ENCODE data around the gene WIPI1.

The WIPI1 gene

DNA sequence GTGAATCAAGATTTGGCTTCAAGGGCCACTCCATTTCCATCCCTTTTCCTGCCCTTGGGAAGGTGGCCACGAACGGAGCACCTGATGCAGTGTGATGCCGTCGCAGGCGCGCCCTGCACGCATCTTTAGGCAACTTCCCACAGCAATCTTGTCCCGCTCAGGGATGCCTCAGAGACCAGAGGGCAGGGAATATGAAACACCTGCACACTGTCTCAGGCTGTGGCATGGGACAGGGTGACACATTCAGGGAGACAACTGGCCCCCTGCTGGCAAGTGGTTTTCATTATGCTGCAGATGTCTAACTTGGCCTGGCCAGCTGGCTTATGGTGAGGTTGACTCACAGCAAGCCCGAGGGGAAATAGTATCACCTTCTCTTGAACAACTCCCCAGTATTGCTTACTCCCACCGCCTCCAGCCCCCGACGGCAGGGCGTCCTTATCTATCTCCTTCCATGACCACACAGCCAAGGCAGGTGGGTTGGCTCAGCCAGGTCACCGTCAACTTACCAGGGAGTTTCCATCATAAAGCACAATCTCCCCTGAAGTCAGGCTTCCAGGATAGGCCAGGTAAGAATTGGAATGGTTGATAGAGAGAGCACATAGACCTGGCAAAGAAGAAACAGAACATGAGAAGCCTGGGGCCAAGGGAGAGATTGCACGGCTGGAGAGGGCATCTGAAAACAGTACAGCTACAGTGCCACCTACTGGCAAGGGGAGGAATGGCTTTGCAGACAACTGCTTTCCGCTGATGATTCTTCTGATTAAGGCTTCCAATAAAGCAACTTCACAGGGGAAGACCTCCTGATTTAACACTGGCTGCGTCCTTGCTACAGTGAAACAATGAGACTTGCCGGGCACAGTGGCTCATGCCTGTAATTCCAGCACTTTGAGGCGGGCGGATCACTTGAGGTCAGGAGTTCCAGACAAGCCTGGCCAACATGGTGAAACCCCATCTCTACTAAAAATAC lies 21.1 kb downstream of the WIPI1 start:
- no peak overlapping the region for H3K4me3 ChIP-seq (ENCODE audit: low read depth in 1 of 2, low read length in 2 of 2)
- peaks cover 0 to 4% of the 10 kb centered on the region in 2 donors for H3K4me1 ChIP-seq (ENCODE audit: control insufficient read depth in 1 of 2, insufficient read depth in 2 of 2, low read length in 2 of 2)
- H3K27me3 ChIP-seq (ENCODE audit: low read depth, low read length): no peaks in the 10 kb centered on the region
- no peak overlapping the region for H3K27ac ChIP-seq (ENCODE audit: low read length)
- peaks cover 40 to 56% of the 10 kb centered on the region in 2 donors for H3K36me3 ChIP-seq (ENCODE audit: control insufficient read depth in 1 of 2, insufficient read depth in 2 of 2, low read length in 2 of 2)
- no peaks in the 10 kb centered on the region for H3K9me3 ChIP-seq (ENCODE audit: control insufficient read depth in 1 of 2, low read length in 2 of 2)

DNA sequence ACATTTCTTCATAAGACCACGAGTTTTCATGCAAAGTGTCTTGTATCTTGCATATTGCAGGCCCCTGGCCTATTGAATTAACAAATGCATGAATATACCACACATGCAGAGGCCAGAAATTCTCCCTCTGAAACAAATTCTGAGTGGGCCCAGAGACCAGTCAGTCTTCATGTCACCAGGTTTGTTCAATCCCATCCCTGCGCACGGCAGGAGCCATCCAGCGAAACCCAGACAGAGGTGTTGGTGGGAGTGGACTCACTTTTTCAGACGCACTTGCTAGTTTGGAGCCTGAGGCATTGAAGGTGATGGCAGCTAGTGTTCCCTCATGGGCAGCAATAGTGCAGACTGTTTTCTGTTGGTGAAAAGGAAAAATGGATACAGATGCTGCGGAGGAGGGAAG lies 21.9 kb downstream of the WIPI1 start:
- Histone ChIP-seq H3K27me3 (ENCODE audit: low read depth, low read length) (no peaks in the 10 kb centered on the region), H3K9me3 (ENCODE audit: control insufficient read depth in 1 of 2, low read length in 2 of 2) (no peaks in the 10 kb centered on the region), H3K4me1 (ENCODE audit: control insufficient read depth in 1 of 2, insufficient read depth in 2 of 2, low read length in 2 of 2) (peaks cover 0 to 4% of the 10 kb centered on the region in 2 donors), H3K36me3 (ENCODE audit: control insufficient read depth in 1 of 2, insufficient read depth in 2 of 2, low read length in 2 of 2) (peaks cover 48 to 60% of the 10 kb centered on the region in 2 donors), H3K27ac (ENCODE audit: low read length) (no peak overlapping the region), H3K4me3 (ENCODE audit: low read depth in 1 of 2, low read length in 2 of 2) (no peak overlapping the region)

DNA sequence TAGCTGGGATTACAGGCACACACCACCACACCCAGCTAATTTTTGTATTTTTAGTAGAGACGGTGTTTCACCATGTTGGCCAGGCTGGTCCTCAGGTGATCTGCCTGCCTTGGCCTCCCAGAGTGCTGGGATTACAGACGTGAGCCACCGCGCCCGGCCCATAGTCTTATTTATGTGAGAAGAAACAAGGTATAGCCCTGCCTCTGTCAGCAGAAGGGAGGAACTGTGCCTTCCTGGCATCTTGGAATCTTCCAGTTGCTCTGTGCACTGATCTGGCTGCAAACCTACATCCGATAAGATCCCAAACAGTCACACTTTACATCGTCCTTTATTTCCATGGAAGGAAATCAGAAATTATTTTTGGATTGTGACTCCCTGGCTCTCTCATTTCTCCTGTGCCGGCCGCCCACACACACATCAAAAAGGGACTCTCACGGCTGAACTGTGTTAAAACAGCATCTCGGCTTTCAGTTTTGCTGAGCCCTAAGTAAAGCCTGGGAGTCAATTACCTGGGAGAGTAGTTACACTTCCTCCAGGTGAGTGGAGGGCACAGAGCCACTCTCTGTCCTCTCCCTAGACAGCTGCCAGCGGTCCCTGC lies 23.3 kb downstream of the WIPI1 start:
- H3K27ac ChIP-seq (ENCODE audit: low read length): no peak overlapping the region
- H3K36me3 ChIP-seq (ENCODE audit: control insufficient read depth in 1 of 2, insufficient read depth in 2 of 2, low read length in 2 of 2): peaks cover 53 to 73% of the 10 kb centered on the region in 2 donors
- H3K9me3 ChIP-seq (ENCODE audit: control insufficient read depth in 1 of 2, low read length in 2 of 2): no peaks in the 10 kb centered on the region
- no peak overlapping the region for H3K4me3 ChIP-seq (ENCODE audit: low read depth in 1 of 2, low read length in 2 of 2)
- H3K27me3 ChIP-seq (ENCODE audit: low read depth, low read length): no peaks in the 10 kb centered on the region
- H3K4me1 ChIP-seq (ENCODE audit: control insufficient read depth in 1 of 2, insufficient read depth in 2 of 2, low read length in 2 of 2): peaks cover 0 to 4% of the 10 kb centered on the region in 2 donors

DNA sequence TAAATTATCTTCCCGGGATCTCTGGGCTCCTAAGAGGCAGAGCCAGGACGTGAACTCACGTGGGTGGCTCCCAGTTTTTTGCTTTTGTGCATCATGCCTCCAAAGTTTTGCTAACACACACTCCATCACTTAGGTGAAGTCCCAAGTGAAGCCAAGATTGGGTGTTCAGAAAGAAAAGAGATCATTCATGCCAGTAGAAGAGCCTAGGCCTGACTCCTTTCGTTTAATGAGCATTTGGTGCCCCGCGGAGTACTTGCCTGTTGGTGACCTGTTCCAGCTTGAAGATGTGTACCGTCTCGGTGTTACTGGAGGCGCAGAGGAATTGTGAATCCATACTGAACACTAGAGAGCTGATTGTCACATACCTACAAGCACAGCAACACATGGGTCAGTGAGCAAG lies 24.1 kb downstream of the WIPI1 start:
- peaks cover 60 to 77% of the 10 kb centered on the region in 2 donors for H3K36me3 ChIP-seq (ENCODE audit: control insufficient read depth in 1 of 2, insufficient read depth in 2 of 2, low read length in 2 of 2)
- no peak overlapping the region for H3K4me3 ChIP-seq (ENCODE audit: low read depth in 1 of 2, low read length in 2 of 2)
- no peaks in the 10 kb centered on the region for H3K27me3 ChIP-seq (ENCODE audit: low read depth, low read length)
- no peak overlapping the region for H3K27ac ChIP-seq (ENCODE audit: low read length)
- no peaks in the 10 kb centered on the region for H3K9me3 ChIP-seq (ENCODE audit: control insufficient read depth in 1 of 2, low read length in 2 of 2)
- H3K4me1 ChIP-seq (ENCODE audit: control insufficient read depth in 1 of 2, insufficient read depth in 2 of 2, low read length in 2 of 2): peaks cover 0 to 4% of the 10 kb centered on the region in 2 donors

DNA sequence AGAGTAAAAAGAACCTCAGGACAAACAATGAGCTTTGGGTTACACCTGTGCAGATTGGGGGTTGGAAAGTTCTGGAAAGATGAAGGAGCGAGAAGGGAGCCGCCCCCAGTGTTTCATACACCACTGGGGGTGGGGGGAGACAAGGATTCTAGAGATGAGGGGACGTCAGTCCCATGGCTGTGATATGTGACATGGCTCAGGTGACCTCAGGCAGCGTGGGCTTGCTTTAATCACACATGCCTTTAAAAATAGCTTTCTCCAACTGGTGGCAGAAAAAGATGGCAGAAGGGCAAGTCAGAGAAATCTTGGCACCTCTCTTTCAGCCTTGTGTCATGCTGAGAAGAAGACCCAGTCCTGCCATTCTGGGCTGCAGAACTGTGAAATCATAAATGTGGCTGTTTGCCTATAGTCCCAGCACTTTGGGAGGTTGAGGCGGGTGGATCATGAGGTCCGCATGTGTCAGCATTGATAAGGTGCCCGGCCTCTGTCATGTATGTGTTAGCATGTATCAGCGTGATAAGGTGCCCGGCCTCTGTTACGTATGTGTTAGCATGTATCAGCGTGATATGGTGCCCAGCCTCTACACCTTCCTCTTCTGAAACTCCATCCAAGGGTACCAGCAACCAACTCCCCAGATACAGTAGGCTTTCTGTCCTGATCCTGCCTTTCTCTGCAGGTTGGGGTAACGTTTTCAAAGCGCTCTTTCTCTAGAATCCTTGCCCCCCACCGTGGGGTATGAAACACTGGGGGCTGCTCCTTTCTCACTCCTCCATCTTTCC lies 25.0 kb downstream of the WIPI1 start:
- Histone ChIP-seq H3K27me3 (ENCODE audit: low read depth, low read length) (no peaks in the 10 kb centered on the region), H3K4me1 (ENCODE audit: control insufficient read depth in 1 of 2, insufficient read depth in 2 of 2, low read length in 2 of 2) (peaks cover 0 to 4% of the 10 kb centered on the region in 2 donors), H3K27ac (ENCODE audit: low read length) (no peak overlapping the region), H3K36me3 (ENCODE audit: control insufficient read depth in 1 of 2, insufficient read depth in 2 of 2, low read length in 2 of 2) (peaks cover 57 to 85% of the 10 kb centered on the region in 2 donors), H3K9me3 (ENCODE audit: control insufficient read depth in 1 of 2, low read length in 2 of 2) (no peaks in the 10 kb centered on the region), H3K4me3 (ENCODE audit: low read depth in 1 of 2, low read length in 2 of 2) (no peak overlapping the region)

DNA sequence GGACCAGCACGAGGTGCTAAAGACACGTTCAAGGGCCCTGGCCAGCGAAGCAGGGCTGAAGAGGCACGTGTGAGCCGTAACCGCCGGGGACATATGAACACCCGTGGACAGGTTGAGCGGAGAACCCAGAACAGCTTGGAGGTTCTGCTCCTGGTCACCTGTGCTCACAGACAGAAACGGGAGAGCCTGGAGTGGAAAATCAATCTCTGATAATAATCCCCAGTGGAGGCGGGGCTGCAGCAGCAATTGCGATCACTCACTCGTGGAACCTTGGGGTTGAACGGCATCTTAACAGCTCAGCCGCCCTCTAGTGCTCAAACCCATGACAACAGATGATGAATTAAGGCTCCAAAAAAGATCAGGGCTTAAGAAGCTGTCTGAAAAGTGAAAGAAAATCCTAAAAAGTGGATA lies 25.6 kb downstream of the WIPI1 start:
- Histone ChIP-seq H3K27me3 (ENCODE audit: low read depth, low read length) (no peaks in the 10 kb centered on the region), H3K4me1 (ENCODE audit: control insufficient read depth in 1 of 2, insufficient read depth in 2 of 2, low read length in 2 of 2) (peaks cover 0 to 4% of the 10 kb centered on the region in 2 donors), H3K4me3 (ENCODE audit: low read depth in 1 of 2, low read length in 2 of 2) (no peak overlapping the region), H3K9me3 (ENCODE audit: control insufficient read depth in 1 of 2, low read length in 2 of 2) (no peaks in the 10 kb centered on the region), H3K36me3 (ENCODE audit: control insufficient read depth in 1 of 2, insufficient read depth in 2 of 2, low read length in 2 of 2) (peaks cover 57 to 90% of the 10 kb centered on the region in 2 donors), H3K27ac (ENCODE audit: low read length) (no peak overlapping the region)

DNA sequence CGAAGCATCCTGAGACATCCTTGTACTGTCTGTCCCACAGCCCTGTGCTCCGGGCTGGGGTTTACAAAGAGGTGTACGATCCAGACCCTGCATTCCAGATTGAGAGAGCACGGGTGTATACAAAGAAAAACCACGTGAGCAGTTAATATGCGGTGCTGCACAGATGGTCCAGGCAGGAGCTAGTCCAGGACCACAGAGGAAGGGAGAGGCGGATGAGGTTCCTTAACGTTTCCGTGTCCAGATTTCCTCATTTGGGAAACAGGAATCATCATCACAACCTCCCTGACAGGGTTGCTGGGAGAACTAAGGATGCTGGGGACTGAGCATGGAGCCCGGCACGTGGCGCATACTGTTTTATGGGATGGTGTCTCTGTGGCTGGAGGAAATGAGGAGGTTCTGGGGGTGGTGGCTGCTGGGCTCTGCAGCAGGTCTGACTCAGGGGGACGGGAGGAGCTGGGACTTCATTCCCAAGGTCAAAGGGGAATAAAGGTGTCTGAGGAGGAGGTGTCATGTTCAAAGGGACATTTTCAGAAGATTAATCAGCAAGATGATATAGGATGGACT lies 26.2 kb downstream of the WIPI1 start:
- peaks cover 59 to 88% of the 10 kb centered on the region in 2 donors for H3K36me3 ChIP-seq (ENCODE audit: control insufficient read depth in 1 of 2, insufficient read depth in 2 of 2, low read length in 2 of 2)
- H3K27me3 ChIP-seq (ENCODE audit: low read depth, low read length): no peaks in the 10 kb centered on the region
- peaks cover 0 to under 1% of the 10 kb centered on the region in 2 donors for H3K4me1 ChIP-seq (ENCODE audit: control insufficient read depth in 1 of 2, insufficient read depth in 2 of 2, low read length in 2 of 2)
- H3K4me3 ChIP-seq (ENCODE audit: low read depth in 1 of 2, low read length in 2 of 2): no peak overlapping the region
- H3K27ac ChIP-seq (ENCODE audit: low read length): no peak overlapping the region
- no peaks in the 10 kb centered on the region for H3K9me3 ChIP-seq (ENCODE audit: control insufficient read depth in 1 of 2, low read length in 2 of 2)

DNA sequence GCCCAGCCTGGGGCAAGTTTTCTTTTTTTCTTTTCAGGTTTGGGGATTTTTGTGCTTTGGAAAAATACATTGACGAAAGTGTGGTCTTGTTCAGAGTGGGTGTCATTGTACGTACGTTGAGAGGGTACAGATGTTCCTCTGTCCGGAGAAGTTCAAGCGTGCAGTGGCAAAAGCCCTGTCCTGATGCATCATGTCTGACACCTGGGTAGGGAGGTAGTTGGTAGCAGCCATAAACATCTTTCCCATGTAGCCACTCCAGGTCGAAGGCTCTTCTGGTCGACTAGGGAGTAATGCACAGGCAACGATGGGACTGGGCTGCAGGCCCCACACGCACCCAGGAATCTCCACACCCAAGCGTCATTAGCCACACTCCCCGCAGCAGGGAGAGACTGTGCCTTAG lies 27.4 kb downstream of the WIPI1 start:
- H3K36me3 ChIP-seq (ENCODE audit: control insufficient read depth in 1 of 2, insufficient read depth in 2 of 2, low read length in 2 of 2): peaks cover 60 to 82% of the 10 kb centered on the region in 2 donors

DNA sequence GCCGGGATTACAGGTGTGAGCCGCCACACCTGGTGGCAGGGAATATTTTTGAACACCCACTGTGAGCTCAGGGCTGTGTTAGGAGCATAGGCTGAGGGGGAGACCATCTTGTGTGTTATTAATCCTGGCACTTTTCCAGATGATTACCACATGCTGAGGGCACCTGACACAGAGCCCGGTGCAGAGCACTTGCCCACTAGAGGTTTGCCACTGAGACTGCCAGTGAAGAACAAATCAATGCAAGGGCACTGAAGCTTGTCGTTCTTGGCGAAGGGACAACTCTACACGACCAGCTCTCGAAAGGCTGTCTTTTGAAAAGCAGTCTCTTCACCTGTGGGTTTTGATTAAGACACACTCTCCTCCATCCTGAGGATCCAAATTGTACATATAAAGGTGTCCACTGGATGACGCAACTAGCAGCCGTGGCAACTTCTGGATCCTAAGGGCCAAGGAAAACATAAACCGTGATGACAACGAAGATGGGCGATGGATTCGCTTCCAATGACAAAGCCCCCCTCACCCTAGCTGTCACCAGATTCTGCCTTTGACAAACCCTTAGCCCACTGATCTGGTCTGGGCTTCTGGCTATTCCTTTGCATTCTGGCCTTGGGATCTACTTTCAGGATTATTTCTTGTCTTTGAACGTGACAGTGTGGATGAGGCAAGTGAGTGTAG lies 28.7 kb downstream of the WIPI1 start:
- Histone ChIP-seq H3K4me3 (ENCODE audit: low read depth in 1 of 2, low read length in 2 of 2) (no peak overlapping the region), H3K4me1 (ENCODE audit: control insufficient read depth in 1 of 2, insufficient read depth in 2 of 2, low read length in 2 of 2) (no peaks in the 10 kb centered on the region), H3K27me3 (ENCODE audit: low read depth, low read length) (no peaks in the 10 kb centered on the region), H3K27ac (ENCODE audit: low read length) (no peak overlapping the region), H3K36me3 (ENCODE audit: control insufficient read depth in 1 of 2, insufficient read depth in 2 of 2, low read length in 2 of 2) (peaks cover 52 to 83% of the 10 kb centered on the region in 2 donors), H3K9me3 (ENCODE audit: control insufficient read depth in 1 of 2, low read length in 2 of 2) (no peaks in the 10 kb centered on the region)

More for the DNA sequence above, 27.4 kb downstream of the WIPI1 start:
- Histone ChIP-seq H3K4me1 (ENCODE audit: control insufficient read depth in 1 of 2, insufficient read depth in 2 of 2, low read length in 2 of 2) (no peaks in the 10 kb centered on the region), H3K27ac (ENCODE audit: low read length) (no peak overlapping the region), H3K27me3 (ENCODE audit: low read depth, low read length) (no peaks in the 10 kb centered on the region), H3K4me3 (ENCODE audit: low read depth in 1 of 2, low read length in 2 of 2) (no peak overlapping the region), H3K9me3 (ENCODE audit: control insufficient read depth in 1 of 2, low read length in 2 of 2) (no peaks in the 10 kb centered on the region)

DNA sequence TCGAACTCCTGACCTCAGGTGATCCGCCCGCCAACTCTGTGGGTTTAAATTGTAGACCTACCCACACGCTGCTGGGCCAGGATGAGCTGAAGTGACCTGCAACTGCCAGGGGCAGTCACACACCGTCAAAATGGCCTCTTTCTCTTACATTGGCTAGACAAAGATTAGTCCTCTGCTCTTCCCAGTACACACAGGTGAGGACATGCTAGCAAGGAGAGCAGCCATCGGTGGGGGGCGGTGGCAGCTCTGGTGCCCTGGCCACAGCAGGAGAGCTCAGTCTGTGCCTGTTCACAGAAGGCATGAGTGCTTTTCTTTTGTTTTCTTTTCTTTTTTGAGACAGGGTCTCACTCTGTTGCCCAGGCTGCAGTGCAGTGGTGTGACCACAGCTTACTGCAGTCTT lies 29.7 kb downstream of the WIPI1 start:
- H3K27me3 ChIP-seq (ENCODE audit: low read depth, low read length): no peaks in the 10 kb centered on the region

More for the DNA sequence above, 29.7 kb downstream of the WIPI1 start:
- Histone ChIP-seq H3K9me3 (ENCODE audit: control insufficient read depth in 1 of 2, low read length in 2 of 2) (no peaks in the 10 kb centered on the region), H3K27ac (ENCODE audit: low read length) (no peak overlapping the region), H3K4me3 (ENCODE audit: low read depth in 1 of 2, low read length in 2 of 2) (no peak overlapping the region), H3K36me3 (ENCODE audit: control insufficient read depth in 1 of 2, insufficient read depth in 2 of 2, low read length in 2 of 2) (peaks cover 45 to 84% of the 10 kb centered on the region in 2 donors), H3K4me1 (ENCODE audit: control insufficient read depth in 1 of 2, insufficient read depth in 2 of 2, low read length in 2 of 2) (no peaks in the 10 kb centered on the region)

All from muscle layer of duodenum (tissue), 2 donors.